ENCODE results near the gene ACTR10. TPM values are rescaled to one million over a fixed set of nuclear protein-coding genes. Genes with fewer than 3 reads are reported as not detected.

ACTR10 gene
- total RNA-seq, result 40.6 and 54.6 TPM in 2 replicates

DNA sequence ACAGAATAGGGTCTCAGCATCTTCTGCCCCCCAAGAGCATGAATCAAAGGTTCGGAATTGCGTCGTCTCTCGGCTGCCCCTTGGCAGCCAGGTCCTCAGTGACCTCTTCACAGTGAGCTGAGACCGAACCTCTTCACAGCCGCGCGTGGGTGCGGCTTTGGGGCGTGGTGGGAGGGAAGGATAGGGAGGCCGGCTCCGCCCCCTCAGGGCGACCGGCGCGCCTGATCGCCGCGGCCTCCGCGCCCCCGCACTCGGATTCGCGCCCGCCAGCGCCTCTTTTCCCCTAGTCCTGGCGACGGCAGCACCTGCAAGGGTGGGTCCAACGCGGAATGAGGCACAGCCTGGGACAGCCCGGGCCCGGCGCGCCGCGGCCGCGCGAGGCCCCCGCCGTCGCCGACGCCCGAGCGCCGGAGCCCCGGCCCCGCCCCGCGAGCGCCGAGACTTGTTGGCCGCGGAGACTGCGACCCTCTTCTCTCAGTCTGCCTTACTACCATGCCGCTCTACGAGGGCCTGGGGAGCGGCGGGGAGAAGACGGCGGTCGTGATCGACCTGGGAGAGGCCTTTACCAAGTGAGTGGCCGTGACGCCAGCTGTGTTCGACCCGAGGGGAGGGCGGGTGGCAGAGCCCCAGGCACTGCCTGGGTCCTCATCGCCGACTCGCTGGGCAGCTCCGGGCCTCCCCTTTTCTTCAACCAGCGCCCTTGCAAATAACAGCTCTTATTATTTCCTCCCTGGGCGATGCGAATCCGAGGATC is at the start of gene ACTR10:
Gene ACTR10, plus strand, starts transcription at position 424 of the 754 bp plus-strand sequence. Its CDS starts 69 bp downstream, at position 493.

DNA sequence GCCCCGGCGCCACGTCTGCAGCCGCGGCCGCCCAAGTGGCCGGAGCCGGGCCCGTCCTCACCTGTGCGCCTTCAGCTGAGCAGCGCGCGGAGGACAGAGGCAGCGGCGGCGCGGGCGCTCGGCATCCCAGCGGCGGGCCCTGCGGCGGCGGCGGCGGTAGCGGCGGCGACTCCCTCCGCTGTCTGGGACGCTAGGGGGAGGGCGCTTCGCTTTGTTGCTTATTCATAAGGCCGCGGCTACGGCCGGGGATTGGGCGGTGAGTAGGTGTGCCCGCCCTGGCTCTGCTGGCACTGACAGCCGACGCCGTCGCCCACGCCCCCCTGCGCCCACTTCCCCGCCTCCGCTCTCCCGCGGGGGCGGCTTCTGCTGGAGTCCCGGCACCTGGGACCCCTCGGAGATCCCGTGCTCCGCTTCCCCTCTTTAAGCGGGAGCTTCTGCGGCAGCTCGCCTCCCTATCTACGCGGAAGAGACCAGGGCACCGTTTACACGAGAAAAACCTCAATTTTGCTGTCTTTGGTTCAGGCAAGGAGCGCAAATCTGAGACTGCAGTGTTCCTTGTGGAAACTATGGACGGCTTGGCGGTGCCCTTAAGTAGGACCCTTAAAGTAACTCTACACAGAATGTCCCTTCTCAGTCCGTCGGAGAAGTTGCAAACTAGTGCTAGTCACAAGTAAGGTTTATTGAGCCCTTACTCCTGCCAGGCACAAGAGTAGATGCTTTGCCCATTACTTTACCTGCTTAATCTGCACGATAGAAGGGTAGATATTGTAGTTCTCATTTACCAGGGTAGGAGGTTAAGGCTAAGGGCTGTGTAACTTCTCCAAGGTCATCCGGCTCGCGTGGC is 47.7 kb upstream of the ACTR10 start, which contains the start of gene ARMH4:
Gene ARMH4, minus strand, starts transcription at position 200 of the 844 bp plus-strand sequence. CDS start 12,855 bp downstream, outside the sequence.

DNA sequence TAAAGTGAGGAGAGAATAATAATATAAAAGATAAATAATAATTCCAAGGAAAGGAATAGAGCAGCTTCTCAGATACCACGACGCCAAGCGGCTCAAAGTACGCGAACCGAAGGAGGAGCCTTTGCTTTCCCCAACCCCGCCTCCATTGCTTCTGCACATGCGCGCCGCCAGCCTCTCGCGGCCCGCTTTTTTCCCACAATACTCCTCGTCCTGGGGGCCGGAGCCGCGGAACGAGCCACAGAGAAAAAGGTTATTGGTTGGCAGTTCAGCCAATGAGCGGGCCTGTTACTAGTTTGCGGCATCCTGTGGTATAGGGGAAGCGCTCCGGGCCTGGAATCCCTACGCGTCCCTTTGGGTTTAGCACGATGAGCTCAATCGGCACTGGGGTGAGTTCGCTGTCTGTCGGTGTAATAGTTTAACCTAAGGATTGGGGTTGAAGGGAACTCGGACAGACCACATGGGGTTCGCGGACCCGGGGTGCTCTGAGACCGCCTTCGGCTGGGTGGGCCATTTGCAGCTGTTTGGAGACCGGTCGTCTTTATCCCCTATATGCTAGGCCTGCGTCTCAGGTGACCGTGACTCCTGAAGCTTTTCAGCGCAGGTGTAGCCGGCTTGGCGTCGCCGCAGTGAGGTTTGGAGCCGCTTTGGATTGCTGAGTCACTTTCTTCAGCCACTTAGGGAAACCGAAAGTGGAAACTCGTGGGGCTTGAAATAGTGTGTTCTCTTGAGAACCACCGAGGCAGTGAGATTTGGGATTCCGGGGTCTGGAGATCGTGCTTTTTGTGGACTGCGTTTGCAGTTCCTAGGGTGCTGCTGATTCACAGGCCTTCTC is 44.8 kb downstream of the ACTR10 start, which contains the start of gene PSMA3:
Gene PSMA3, plus strand, starts transcription at position 288 of the 832 bp plus-strand sequence. Its CDS starts 78 bp downstream, at position 366.

Other genes starting within 250 kb of the ACTR10 start
- 0.07 TPM in 1 of 2 replicates, not detected in the other for gene ARMH4, start 47.9 kb upstream of the ACTR10 start, total RNA-seq
- gene PSMA3, start 44.7 kb downstream of the ACTR10 start, total RNA-seq, result 133 and 153 TPM in 2 replicates
- gene ARID4A, start 98.4 kb downstream of the ACTR10 start, total RNA-seq, result 3.6 and 5.0 TPM in 2 replicates
- not detected in 2 replicates for gene TOMM20L, start 195.8 kb downstream of the ACTR10 start, total RNA-seq
- gene TIMM9, start 227.4 kb downstream of the ACTR10 start, total RNA-seq, result 57.2 and 59.3 TPM in 2 replicates
- gene KIAA0586, start 227.6 kb downstream of the ACTR10 start, total RNA-seq, result 11.6 and 14.5 TPM in 2 replicates